HG02610 (cell line): Measurements from ENCODE around the gene CYFIP1.

ENCODE experiments used
- ATAC-seq: cut with Tn5 transposase; IDR thresholded peaks from one replicate; pipeline ENCODE4 v1.9.1; 2021; ENCODE audit warnings: mild to moderate bottlenecking, moderate library complexity; ENCODE audit not compliant: unreplicated experiment

Gene CYFIP1

DNA sequence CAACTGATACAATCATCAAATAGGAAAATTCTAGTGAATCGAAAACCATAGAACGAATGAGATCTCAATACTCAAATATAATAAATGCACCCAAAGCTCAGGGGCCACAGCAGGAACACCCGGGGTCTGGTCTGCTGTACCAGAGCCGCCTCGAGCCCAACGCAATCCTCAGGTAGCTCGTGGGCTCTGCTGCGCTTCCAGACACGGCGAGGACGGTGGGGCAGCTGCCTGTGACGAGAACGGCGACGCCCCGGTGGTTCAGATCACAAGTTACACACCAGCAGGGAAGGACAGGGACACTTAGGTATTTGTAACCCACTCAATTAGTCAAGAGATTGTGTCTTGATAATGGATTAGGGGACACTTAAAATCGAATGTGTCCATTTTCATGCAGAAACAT lies 87.1 kb downstream of the CYFIP1 start:
- ATAC-seq = no peak

DNA sequence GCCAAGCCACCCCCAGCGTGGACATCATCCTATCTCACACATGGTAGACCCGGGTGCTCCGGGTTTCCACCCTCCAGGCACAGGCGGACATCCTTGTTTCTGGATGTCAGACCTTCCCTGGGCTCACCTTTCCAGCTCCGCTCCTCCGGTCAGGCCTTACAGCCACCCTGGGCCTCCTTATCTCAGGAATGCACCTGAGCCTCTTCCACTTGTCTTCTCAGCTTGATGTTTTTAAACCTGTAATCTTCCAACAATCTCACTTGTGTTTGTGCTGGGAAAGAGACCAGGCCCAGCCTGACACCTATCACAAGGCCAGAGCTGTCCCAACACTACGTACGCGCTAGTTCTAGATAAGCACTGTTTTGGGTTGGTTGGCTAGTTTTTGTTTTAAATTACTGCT lies 87.8 kb downstream of the CYFIP1 start:
- ATAC-seq = no peak

DNA sequence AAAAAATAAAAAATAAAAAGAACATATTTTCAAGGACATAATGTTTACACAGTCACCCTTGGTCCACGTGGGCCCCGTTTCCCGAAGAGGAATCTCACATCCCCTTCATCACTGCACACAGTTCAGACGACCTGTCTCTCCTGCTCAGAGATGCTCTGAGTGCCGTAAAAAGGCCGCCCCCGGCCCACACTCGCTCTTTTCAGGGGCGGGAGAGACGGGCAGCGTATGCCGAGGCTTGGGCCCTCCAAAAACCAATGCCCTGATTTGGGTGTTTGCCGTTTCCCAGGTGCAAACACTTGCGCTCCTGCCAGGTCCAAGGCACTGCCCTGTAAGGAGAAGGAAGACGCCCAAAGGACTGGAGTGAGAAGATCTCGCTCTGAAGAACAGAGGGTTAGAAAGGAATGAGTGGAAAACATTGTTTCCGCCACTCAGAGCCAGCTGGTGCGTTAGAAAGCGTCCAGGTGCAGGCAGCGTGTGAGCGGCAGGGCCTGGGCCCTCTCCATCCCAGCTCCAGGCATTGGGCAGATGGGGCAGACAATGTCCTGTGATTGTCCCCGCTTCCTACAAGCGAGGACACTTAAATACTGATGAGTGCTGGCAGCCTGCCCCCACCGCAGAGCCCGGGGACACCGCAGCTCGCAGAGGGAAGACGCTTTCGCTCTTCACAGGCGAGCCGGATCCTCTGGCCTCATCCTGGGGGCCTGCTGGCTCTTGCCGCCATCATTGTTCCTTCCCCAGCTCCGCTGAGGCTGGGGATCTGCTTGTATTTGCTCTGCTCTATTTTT lies 88.5 kb downstream of the CYFIP1 start:
- no peak for ATAC-seq

DNA sequence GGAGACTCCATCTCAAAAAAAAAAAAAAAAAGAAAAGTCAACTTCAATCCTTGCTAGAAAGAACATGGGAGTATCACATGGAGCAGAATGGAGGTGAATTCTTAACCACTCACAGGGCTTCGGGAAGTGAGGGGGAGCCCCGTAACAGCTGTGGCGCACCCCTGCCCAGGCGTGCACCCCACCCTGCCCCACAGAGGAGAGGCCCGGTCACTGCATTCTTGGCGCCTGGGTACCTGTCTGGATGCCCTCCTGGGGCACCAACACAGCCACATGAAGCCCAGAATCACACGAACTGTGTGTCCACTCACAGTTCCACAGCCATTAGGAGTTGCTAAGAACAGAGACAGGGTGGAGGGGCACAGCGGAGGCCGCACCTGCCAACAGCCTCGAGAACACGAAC lies 89.9 kb downstream of the CYFIP1 start:
- no peak for ATAC-seq

DNA sequence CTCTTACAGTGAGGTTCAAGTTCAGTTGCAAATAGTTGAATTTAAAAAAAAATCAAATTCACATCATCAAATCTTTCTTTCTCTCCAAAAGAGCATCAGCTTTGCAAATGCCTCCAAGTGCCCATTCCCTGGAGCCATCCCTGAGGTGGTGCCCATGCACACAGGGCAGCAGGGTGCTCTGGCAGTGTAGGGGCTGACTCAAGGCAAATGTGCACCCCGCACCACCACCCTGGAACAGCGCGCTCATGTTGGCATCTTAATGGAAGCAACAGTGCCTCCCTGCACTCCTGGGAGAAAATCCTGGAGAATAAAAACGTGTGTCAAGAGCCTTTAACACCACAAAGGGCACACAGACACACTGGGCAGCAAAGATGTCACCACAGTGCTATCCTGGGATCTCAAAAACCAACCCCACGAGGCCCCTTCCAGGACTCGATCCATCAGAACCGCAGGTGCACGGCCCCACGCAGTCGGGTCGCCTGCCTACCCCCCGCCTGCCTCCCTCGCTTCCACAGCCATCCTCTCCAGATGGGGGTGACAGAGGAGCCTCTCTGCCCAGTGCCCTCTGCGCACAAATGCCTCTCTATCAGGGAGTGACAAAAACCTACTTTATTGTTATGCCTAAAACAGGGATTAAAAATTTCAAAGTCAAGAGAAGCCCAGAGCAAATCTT lies 90.9 kb downstream of the CYFIP1 start:
- ATAC-seq = no peak

DNA sequence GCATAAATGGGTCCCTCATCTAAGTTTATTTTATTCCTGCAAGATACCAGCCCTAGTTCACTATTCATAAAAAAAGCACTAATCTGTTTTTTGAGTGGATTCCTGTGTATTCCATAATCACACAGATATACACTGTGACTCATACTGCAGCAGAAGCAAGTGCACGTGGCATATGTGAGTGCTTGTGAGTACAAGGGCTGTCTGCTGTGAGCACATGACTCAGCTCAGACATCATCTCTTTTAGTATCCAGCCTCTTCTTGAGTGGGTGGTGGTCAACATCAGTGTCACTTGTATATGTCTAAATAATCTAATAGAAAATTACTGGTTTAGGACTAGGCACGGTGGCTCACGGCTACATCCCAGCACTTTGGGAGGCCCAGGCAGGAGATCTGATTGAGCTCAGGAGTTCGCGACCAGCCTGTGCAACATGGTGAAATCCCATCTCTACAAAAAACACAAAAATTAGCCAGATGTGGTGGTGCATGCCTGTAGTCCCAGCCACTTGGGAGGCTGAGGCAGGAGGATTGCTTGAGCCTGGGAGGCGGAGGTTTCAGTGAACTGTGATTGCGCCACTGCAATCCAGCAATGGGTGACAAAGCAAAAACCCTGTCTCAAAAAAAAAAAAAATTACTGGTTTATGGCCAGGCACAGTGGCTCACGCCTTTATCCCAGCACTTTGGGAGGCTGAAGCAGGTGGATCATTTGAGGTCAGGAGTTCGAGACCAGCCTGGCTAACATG lies 91.9 kb downstream of the CYFIP1 start:
- no peak for ATAC-seq

DNA sequence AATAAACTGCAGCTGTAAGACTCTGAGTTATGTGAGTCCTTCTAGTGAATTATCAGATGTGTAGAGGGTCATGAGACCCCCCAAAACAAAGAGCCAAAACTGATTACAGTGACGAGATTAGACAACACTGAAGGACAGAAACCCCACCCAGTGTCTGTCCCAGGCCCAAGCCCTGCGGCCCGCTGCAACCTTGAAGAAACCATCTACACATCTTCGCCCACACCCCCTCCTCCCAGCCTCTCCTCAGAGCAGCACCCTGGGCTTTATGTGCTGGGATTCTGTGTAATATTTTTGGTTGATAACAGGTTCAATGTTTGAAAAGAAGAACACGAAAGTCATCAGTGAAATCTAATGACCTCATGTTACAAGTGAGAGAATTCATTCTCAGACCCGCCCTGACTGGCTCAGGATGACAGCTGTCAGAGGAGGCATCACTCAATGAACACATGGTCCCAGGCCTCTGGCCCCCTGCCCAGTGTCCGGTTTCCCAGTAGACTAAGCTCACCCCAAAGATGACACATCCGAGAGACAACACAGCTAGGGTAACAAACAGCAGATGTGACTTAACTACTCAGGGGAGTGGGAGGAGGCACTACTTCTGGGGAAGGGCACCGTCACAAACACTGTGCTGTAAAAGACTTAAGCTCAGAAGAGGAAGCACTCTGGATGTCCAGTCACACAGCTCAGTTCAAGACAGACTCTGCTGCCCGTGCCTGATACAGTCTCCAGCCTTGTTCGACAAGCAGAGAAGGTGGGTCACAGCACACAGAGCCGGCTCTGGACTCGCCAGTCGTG lies 92.8 kb downstream of the CYFIP1 start:
- no peak for ATAC-seq

DNA sequence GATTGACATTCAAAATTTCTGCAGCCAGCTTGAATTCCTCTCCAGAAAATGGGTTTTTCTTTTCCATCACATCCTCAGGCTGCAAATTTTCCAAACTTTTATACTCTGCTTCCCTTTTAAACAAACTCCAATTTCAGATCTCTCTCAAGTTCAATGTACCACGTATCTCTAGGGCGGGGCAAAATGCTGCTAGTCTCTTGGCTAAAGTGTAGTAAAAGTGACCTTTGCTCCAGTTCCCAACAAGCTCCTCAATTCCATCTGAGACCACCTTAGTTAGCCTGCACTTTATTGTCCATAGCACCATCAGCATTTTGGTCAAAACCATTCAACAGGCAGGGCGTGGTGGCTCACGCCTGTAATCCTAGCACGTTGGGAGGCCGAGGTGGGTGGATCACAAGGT lies 95.0 kb downstream of the CYFIP1 start:
- no peak for ATAC-seq

DNA sequence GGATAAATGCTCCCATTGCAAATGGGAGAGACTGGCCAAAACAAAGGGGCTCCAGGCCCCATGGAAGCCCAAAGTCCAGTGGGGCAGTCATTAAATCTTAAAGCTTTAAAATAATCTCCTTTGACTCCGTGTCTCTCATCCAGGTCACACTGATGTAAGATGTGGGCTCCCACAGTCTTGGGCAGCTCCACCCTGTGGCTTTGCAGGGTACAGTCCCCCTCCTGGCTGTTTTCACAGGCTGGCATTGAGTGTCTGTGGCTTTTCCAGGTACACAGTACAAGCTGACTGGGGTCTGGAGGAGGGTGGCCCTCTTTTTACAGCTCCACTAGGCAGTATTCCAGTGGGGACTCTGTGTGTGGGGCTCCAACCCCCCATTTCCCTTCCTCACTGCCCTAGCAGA lies 95.8 kb downstream of the CYFIP1 start:
- no peak for ATAC-seq

DNA sequence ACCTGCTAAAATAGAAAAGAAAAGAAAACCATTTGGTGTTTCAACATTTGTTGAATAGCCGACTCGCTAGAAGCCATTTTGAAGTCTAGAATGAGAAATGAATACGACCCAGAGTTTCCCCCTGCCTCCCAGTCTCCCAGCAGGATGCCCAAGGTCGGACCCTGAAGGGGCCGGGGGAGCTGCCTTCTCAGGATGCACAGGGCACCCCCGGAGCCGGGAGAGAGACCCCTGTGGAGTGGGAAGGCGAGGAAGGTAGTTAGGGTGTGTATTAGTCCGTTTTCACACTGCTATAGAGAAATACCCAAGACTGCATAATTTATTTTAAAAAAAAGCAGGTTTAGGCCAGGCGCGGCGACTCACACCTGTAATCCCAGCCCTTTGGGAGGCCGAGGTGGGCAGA lies 97.0 kb downstream of the CYFIP1 start:
- ATAC-seq = no peak

DNA sequence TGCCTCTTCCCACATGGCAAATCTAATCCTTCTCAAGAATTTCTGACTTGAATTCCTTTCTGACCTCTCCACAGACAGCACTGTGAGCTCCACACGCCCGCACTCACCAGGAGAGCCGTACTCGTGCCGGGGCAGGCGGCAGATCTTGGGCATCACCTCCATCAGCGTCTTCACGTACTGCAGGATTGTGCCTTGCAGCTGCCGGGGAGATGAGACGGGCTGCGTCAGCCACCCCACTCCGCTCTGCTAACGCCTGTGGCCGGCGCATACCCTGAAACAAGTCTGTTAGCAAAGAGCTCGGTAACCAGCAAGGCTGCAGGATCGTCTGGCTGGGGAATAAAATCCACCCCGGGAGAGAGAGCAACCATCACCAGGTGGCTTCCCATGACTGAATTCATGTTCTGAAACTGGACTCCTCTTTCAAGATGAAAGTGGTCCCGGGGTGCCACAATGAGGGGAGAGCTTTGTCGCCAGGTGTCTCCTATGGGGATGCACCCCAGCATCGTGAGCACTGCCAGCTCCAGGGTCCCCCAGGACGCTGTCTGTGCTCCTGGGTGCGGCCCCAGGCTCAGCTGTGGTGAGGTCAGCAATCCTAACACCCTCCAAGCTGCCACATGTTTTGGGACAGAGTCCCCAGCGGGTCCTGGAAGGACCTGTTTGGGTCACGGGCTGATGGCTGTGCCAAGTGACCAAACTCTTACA lies 98.3 kb downstream of the CYFIP1 start:
- ATAC-seq = no peak

DNA sequence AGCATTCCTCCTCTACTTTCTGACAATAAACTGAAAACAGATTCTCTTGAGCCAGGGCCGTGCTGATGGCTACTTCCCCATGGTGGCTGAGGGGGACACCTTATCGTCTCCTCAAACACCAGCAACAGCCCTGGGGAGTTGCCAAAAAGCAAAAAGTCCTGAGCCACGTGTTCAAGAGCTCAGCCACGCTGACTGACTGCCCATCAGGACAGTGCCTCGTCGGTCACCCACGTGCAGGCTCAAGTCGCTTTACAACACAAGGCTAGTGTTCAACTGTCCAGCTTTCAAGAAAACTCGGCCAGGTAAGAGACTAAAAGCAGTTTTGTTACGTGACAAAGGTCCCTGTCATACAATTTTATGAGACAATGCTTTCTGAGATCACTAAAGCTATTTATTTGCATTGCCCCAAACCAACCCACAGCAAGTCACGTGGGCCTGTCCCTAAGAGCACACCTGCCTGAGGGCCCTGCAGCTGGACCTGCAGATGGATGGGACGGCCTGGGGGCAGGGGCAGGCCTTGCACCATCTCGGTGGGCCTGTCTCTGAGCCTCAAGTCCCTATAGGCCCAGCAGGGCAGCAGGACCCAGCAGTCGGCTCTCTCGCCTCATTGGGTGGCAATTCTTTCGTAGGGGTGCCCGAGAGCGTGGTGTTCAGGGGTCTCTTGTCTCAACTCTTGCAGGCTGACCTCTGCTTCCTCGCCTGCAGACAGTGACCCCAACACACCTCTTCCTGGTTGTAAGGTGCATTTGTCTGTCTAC lies 99.0 kb downstream of the CYFIP1 start:
- no peak for ATAC-seq

DNA sequence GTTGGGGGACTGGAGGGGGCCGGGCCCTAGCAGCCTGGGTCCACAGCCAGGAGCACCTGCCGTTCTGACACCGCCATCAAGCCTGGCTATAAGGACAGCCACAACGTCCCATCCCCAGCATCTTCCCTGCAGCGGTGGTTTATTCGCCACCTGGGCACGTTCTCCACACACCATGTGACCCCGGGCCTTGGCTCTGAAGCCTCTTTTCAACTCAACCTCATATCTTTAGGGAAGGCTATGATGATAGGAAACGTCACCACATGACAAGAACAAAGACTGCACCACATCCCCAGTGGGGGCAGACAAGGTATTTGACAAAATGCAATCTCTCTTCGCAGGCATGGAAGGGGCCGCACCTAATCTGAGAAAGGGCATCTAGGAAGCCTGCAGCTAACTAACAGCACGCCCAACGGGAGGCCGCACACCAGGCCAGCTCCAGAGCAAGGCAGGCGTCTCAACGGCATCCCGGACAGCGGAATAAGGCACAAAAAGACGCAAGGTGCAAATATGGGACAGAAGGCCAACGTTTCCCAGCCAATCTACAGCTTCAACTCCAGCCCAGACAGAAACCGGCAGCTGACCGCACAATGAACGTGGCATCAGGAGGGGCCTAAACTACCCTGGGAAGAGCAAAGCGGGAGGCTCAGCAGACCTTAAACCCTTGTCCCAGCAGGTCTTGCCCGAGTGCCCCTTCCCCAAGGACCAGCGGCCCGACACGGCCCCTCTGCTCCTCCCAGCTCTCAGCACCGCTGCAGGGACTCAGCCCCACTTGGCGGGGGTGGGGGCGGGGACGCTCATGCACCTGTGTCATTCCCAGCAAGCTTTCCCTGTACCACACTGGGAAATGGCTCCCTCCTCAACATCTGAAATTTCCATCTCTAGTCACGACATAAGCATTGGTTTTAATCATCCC lies 99.8 kb downstream of the CYFIP1 start:
- ATAC-seq = no peak

DNA sequence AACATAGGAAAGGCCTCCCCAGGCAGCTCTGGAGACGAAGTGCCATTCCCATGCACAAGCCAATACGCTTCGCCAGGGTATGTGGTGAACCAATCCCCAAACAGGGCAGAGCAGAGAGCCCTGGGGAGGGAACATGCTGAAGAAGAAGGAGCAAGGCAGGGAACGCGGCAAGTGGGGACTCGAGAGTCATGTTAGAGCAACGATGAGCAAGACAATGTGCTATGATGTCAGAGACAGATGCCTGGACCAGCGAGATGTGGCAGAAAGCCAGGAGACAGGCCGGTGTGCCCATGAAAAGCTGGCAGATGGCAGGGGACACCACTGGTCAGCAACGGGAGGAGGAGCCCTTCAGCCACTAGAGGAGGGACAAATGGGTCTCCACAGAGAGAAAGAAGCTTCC lies 102.1 kb downstream of the CYFIP1 start:
- ATAC-seq = no peak

DNA sequence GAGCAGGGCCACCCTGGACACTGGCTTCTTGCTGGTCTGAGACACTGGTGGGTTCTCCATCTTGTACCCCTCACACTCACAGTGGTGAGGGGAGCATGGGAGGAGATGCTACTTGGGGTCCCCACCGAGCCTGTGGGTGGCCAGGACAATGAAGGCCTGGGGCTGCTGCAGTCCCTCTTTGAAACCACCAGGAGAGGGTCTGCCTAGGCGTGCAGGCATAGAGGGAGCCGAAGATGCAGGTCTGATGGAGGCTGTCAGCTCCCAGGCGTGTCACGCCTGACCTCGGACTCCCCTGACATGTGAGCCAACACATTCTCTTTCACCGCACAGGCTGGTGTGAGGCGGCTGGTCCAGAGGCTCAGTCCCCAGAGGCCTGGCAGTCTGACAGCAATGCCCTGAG lies 102.6 kb downstream of the CYFIP1 start:
- ATAC-seq = no peak

DNA sequence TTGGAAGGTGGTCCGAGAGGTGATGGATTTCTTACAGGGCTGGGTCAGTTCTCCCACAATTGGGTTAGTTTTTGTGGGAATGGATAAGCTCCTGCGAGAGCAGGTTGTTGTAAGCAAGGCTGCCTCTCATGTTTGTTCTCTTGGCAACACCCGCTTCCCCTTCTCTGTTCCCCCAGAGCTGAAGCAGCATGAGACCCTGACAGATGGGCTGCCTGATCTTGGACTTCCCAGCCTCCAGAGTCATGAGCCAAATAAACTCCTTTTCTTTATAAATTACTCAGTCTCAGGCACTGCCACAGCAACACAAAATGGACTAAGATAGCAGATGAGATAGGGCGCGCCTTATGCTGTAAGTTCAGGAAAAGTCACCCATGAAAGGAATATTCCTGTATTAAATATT lies 103.1 kb downstream of the CYFIP1 start:
- no peak for ATAC-seq

DNA sequence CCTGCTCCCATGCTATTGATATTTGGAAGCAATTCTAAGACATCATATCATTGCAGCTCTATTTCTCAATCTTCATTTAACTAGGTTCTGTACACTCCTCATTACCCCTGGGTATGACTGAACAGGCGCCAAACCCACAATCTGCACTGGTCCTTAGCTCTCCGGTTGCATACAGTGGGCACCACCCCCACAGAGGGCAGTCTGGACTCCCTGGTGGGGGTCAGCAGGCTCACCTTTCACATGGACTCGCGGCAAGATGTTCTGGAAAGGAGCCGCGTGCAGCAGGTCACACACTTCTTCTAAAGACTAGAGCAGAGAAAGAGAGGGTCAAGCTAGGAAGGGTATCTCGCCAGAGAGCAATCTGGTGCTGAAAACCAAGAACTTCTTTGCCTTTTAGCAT lies 105.2 kb downstream of the CYFIP1 start:
- no peak for ATAC-seq

DNA sequence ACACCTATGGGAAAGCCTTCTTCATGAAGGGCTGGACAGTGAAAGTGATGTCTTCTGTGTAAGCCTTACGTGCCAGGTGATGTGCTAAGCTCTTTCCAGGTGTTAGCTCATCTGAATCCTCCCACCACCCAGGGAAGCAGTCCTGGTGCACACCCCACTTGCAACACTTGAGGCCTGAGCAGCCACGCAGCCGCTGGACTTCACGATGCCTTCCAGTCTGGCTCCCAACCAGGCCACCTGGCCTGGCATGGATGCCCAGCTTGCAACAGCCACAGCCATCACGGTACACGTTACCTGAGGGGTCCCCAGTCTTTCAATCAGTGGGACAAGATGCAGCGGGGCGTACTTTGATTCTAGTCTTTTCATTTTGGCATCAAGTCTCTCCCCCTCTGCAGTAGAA lies 105.9 kb downstream of the CYFIP1 start:
- ATAC-seq = no peak

DNA sequence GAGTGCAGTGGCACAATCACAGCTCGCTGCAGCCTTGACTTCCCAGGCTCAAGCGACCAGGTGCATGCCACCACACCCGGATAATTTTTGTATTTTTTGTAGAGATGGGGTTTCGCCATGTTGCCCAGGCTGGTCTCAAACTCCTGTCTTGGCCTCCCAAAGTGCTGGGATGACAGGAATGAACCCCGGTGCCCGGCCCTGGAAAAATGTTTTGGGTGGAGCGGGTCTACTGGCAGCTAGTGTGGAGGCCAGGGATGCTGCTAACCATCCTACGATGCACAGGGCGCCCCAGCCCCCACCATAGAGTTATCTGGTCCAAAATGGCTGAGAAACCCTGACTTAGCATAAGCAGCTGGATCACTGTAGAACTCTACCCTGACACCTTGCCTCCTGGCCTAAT lies 106.3 kb downstream of the CYFIP1 start:
- no peak for ATAC-seq
